GM18909 (cell line): Measurements from ENCODE around the gene SLC35F3.

ENCODE experiments used
- ATAC-seq: cut with Tn5 transposase; IDR thresholded peaks from one replicate; pipeline ENCODE4 v1.9.1; 2021; ENCODE audit warnings: mild to moderate bottlenecking; ENCODE audit not compliant: unreplicated experiment, poor library complexity

The SLC35F3 gene

DNA sequence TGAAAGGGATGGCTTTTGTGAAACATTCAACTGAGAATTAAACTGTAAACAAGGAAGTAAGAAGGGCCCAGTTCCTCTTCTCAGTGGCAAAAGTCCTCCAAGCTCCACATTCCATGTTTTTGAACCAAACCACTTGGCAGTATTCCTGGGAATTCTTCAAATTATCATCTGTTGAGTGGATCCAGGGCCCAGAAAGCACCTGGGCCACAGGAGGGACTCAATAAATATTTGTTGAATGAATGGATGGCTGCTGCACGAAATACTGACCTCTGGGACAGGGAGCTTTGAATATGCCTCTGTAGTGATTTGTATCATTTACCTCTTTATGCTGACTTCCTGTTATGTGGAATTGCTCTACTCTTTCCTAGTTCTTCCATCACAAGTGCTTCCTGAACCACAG, 4.7 kb downstream of the SLC35F3 start:
- ATAC-seq, result no peak

DNA sequence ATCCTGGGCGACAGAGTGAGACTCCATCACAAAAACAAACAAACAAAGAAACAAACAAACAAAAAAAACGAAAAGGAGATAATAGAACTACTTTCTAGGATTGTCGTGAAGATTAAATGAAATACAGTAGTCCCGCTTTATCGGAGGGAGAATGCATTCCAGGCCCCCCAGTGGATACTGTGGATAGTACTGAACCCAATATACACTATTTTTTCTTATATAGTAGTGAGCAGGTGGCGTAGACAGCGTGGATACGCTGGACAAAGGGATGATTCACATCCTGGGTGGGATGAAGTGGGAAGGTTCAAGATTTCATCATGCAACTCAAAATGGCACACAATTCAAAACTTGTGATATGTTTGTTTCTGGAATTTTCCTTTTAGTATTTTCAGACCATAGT, 8.0 kb downstream of the SLC35F3 start:
- ATAC-seq, result no peak

DNA sequence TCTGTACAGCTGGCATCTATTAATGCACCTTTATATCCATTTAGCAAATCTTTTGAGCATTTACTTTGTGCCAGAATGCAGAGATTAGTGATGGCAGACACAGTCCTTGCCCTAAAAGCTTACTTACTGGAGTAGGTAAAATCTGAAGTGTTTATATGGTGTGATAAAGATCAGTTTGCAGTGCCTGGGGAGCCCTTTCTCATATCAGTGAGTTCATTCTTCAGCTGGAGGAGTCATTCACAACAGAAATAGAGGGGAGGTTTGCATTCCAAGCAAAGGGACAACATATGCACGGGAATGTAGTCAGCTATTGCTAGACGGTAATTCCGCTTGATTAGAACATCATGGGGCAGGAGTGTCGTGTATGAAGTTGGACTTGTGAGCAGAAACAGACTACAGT, 8.4 kb downstream of the SLC35F3 start:
- no peak for ATAC-seq

DNA sequence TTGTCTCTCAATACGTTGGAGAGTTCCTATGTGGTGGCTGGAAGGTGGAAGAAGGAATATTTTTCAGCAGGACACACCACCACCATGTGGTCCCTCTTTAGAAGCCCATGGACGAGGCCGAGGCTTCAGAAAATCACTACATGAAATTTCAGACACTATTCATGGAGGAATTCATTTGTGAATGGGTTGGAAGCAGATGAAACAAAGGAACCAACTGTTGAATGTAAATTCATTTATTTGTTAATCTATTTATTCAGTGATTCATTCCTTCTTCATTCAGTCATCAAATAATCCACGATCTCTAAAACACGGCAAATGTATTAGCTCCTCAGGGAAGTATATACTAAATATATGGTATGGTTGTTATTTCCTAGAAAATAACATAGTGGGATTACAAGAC, 12.2 kb downstream of the SLC35F3 start:
- no peak for ATAC-seq

DNA sequence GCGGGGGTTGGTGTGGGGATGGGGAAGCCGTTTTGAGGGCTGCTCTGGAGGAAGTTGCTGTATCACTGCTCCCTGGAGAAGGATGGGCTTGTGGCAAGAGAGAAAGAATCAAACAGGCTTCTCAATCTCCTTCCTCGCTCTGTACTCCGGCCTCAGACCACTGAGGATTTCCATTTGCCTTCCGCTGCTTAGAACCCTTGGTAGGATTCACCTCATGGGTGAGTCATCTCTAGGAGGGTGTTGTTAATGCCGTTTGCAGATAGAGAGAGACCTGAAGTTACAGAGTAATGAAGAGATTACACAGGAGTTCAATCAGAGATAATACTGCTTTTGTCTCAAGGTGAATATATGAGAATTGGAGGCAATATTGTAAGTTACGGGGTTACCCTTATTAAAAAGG, 15.3 kb downstream of the SLC35F3 start:
- no peak for ATAC-seq

DNA sequence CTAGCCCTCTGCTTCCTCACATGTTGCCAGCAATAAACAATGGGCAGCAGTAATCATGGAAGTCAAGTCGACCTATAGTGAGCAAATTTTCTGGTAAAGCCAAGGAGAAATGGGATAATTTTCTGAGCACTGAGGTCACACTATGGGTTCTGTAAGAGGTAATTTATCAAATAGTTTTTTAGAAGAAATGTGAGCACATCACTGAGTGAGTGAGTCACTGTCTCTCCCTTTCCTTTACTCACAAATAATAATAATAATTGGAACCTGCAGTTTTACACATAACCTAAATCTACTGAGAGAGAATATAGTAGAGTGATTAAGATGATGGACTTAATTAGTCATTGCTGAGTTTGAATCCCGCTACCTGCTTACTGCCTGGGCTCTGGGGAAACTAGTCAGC, 23.6 kb downstream of the SLC35F3 start:
- no peak for ATAC-seq

DNA sequence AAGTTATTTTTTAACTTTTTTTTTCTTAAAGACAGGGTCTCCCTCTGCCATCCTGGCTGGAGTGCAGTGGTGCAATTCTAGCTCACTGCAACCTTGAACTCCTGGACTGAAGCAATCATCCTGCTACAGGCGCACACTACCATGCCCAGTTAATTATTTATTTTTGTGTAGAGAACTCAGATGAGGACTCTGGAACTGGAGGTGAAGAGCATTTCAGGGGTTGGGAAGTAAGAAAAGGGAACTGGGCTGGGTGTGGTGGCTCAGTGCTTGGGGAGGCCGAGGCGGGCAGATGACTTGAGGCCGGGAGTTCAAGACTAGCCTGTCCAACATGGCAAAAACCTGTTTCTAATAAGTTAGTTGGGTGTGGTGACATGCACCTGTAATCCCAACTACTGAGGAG, 28.9 kb downstream of the SLC35F3 start:
- no peak for ATAC-seq

DNA sequence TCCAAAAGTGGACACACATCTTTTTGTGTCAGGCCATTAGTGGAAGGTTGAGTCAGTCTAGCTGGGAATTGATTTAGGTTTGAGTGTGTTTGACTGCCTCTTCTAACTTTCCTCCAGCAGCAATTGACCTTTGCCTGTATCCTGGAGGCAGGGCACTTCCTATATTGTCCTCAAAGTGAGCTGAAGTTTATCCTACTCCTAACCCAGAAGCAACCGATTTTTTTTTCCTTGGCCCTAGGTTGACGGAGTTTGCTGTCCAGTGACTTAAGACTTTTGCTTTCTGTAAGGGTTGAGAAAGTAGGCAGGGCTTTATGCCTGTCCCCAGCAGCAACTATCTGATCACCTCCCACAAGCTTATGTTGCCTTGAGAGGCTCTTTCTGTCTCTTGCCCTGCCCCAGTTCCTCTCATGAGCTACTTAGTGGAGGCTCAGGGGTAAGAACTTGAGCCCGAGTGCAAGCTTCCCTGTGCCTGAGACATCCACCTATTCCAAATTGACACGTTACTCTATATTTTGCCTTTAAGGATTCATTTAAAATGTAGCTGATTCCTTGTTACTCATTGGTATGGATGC, 30.9 kb downstream of the SLC35F3 start:
- ATAC-seq, result no peak

DNA sequence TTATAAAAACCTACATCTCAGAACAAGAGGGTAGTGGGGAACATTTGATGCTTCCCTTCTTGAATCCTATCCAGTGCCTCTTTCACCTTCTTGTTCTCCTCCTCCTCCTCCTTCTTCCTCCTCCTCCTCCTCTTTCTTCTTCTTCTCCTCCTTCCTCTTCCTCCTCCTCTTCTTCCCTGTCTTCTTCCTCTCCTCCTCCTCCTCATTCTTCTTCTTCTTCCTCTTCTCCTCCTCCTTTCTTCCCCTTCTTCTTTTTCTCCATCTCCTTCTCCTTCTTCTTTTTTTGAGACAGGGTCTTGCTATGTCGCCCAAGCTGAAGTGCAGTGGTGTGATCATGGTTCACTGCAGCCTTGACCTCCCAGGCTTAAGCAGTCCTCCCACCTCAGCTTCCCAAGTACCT, 31.9 kb downstream of the SLC35F3 start:
- ATAC-seq, result no peak

DNA sequence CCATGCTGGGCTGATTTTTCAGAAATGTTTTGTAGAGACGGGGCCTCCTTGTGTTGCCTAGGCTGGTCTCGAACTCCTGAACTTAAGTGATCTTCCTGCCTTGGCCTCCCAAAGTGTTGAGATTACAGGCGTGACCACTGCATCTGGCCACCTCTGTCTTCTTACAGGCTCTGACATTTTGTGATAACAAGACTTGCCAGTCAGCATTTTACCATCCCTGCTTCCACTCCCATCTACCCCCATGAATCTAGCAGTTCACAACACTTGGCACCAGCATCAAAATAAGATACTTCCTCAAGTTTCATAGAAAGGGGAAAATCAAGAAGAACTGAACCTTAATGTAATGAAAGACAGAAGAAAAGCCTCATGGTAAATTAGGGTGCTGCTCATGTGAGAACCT, 32.4 kb downstream of the SLC35F3 start:
- ATAC-seq, result no peak

DNA sequence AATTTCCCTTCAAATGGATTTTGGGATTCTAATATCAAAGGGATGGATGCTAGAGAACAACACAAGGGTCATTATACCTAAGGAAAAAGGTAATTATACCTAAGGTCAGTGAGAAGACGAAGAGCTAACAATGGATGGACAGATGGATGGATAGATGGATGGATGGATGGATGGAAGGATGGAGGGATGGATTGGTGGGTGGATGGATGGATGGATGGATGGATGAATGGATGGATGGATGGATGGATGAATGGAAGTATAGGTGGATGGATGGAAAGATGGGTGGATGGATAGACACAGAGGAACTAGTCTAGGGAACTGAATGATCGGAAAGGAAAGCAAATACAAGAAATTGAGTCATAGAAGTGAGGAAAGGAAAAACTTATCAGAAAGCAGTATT, 34.0 kb downstream of the SLC35F3 start:
- ATAC-seq, result no peak

DNA sequence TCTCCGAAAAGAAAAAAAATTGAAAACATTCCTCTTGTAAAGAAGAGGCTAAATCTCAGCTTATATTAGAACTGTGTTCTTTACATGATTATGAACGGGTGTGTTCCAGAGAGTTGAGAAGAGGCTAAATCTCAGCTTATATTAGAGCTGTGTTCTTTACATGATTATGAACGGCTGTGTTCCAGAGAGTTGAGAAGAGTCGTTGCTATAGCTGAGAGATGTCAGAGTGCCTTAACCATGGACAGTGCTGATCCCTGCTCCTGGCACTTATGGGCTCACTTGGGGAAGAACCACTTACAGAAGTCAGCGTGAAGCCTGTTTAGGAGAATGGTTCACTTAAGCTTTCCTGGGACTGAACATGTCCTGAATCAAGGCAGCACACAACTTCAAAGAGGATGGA, 35.0 kb downstream of the SLC35F3 start:
- no peak for ATAC-seq

DNA sequence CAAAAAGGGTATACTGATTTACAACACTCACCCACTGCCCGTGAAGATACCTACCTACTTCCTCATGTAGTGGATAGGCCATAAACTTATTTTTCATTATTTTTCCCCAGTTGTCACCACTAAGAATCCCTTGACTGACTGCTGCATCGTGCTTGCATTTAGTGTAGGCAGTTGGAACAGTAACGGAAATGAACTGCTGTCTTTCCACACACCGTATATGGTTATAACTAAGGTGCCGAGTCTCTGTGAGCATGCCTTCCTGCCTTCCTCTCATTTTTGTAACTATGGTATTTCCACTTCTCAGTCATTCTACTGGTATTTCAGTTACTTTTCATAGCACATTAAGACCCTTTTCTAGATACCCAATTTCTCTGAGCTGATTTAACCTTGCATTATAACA, 36.4 kb downstream of the SLC35F3 start:
- ATAC-seq, result no peak

DNA sequence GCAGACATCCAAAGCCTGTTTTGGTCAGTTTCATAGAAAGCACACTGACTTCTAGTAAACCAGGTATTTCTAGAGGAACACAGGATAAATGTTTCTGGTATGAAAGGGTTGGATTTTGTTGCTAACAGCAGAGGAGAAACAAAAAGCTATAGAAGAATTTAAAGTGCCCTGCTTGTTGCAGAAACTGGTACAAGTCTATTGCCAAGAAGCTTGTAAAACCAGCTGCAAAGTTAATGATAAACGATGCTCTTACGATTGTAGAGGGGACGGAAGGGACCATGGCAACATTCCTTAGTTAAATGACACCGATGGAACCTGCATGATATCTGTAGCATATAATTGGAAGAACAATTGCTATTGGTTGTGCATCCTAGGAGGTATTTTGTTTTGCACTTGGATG, 40.1 kb downstream of the SLC35F3 start:
- ATAC-seq, result no peak

DNA sequence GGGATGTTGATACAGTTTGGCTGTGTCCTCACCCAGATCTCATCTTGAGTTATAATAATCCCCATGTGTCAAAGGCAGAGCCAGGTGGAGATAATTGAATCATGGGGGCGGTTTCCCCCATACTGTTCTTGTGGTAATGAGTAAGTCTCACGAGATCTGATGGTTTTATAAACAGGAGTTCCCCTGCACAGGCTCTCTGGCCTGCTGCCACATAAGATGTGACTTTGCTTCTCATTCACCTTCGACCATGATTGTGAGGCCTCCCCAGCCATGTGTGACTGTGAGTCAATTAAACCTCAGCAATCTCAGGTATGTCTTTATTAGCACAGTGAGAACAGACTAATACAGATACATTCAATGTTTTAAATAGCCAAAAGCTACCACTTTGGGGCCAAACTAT, 41.1 kb downstream of the SLC35F3 start:
- ATAC-seq, result no peak

DNA sequence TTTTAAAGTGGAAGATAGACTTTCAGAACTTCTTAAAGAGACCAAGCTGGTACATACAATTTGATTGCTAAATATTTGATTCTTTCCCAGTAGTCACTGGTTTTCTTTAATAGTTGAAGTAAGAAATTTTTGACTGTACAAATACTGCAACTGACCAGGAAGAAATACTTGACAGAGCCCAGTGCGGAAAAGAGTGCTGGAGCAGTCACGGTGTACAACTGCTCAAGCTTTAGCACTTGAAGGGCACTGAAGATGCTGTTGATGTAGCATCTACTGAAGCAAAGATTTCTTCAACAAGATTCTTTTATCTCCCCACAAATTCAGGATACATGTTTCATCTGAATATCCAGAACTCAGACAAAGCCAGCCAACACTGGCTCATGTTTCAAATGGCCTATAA, 41.5 kb downstream of the SLC35F3 start:
- no peak for ATAC-seq

DNA sequence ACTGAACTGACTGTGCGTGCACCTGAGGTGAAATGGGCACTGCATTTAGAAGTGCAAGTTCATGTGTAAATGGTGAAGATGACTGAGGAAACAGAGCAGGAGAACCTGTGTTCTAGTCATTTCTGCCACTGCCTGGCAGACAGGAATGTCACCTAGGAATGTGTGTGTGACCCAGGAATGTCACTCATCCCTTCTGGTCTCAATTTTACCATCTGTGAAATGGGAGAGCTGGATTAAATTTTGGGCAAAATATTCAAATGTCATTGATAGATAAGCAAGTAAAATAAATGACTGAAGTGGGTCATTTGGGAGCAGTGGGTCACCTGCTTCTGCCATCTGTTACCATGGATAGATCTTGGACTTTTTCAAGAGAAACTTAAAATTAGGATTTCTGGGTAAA, 42.2 kb downstream of the SLC35F3 start:
- ATAC-seq, result no peak

DNA sequence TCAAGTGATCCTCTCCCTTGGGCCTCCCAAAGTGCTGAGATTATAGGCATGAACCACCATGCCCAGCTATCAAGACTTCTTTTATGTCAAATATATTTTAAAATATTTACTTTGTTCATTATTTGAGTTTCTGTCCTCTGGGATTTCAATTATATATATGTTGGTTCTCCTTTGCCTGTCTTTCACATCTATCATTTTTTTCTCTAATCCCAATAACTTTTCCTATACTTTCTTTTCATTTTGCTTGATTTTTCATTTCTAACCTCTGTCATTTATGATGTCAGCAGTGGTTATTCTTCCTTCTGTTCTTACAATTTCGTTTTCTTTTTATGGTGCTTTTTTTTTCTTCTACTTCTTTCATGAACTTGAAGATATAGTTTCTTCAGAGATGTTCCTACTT, 47.3 kb downstream of the SLC35F3 start:
- no peak for ATAC-seq

DNA sequence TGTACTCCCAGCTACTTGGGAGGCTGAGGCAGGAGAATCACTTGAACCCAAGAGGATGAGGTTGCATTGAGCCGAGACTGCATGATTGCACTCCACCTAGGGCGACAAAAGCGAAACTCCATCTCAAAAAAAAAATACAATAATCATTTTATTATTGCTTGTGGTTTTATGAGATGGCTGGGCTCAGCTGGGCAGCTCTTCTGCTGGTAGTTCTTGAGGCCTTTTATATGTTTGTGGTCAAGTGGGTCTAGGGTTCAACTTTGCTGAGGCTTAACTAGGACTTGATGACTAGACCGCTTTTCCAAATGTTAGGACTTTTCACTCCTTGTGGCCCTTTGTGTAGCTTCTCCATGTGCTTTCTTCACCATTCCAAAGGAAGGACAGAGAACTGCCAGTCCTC, 53.2 kb downstream of the SLC35F3 start:
- no peak for ATAC-seq

DNA sequence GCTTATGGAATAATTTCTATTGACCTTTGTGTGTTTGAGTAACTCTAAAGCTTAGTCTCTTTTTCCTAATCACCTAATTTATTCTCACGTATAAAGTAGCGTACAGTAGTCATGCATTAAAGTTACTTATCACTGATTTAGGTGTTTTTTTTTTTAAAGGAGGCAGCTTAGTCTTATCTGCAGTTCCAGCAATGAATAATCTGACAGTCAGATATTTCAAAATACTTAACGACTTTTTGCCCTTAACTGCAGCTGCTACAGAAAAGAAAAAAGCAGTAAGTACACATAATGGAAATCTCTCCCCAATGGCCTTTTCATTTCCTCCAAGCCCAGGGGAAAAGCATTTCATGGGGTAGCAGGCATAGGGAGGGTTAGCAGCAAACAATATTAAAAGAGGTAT, 54.6 kb downstream of the SLC35F3 start:
- ATAC-seq, result no peak

DNA sequence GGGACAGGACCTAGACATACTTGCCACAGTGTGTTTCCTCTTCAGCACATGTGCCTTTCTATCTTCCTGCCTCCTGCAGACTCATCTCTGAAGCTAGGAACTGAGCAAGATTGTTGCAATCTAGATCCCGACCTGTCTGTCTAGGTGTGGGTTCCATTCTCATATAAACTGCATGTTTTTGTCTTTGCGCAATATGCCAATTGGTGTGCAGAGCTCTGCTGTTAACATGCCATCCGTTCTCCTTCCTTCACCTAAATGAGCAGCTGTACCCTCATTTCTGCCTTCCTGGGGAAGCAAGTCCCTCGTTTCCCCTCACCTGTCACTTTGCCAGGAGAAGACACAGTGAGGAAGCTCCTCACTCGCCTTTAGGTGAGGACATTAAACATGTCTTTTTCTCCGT, 55.5 kb downstream of the SLC35F3 start:
- ATAC-seq, result no peak

DNA sequence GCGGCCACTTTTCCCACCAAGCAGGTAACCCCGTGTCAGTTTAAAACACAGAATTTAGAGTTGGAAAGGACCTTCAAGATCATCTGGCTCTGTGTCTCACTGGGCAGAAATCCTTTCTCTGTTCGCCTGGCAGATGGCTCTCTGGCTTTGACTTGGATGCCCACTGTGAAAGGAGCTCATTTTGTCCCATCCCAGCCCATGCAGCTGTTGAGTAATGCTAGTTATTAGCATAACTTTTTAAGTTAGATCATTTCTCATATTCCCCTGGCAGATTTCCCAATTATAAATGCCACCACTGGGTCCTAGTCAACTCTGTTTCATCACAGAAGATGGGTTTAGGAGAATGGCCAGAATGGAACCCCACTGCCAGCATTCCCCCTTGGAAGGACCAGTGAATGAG, 55.9 kb downstream of the SLC35F3 start:
- ATAC-seq, result no peak

DNA sequence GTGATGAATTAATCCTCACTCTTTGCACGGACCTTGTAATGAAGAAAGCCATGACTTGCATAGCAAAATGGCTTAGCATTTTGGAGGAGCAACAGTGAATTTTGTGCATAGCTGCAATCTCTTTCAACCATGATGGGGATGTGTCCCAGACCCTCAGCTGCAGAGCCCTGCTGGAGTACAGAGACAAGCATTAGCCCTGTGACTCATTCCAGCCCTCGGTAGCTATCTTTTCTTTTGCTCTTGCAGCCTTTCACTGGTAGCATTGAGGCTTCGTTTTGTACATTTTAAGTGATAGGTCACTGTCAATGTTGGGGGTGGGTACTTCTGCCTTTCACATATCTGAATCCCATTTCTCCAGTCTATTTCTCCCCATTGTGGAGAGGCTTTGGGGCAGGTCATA, 58.4 kb downstream of the SLC35F3 start:
- ATAC-seq, result no peak
